ENCODE measurements around the gene HNRNPDL.
"Not testable (repeated sequence)": the region's sequence is repeated elsewhere in the genome, so short reads cannot be mapped to it uniquely, and the experiment has no call there.

Gene HNRNPDL

GRCh38 chr4:82431831-82432230, 1.6 kb upstream of the HNRNPDL start:
- DNase-seq: no peak

- peak; percentile 45 for DNase-seq
Observed at GRCh38 chr4:82430964-82431745, 893 bp upstream of the HNRNPDL start.

GRCh38 chr4:82429728-82430192, 502 bp downstream of the HNRNPDL start:
- DNase-seq: no peak

- DNase-seq: peak; percentile 94
Observed at GRCh38 chr4:82428969-82429727, 1.1 kb downstream of the HNRNPDL start.

- DNase-seq: no peak
Observed at GRCh38 chr4:82428526-82428968, 1.7 kb downstream of the HNRNPDL start.

GRCh38 chr4:82425478-82425877, 4.8 kb downstream of the HNRNPDL start:
- DNase-seq: no peak

- no peak for DNase-seq
Observed at GRCh38 chr4:82423245-82424054, 6.8 kb downstream of the HNRNPDL start.

GRCh38 chr4:82422616-82423015, 7.6 kb downstream of the HNRNPDL start:
- no peak for DNase-seq

- DNase-seq: no peak
Observed at GRCh38 chr4:82421796-82422560, 8.3 kb downstream of the HNRNPDL start.

GRCh38 chr4:82419451-82419850, 10.8 kb downstream of the HNRNPDL start:
- no peak for DNase-seq

GRCh38 chr4:82415922-82416365, 14.3 kb downstream of the HNRNPDL start:
- no peak for DNase-seq

GRCh38 chr4:82415061-82415460, 15.2 kb downstream of the HNRNPDL start:
- not testable (repeated sequence) for DNase-seq

GRCh38 chr4:82403725-82404124, 26.5 kb downstream of the HNRNPDL start:
- no peak for DNase-seq

GRCh38 chr4:82402196-82402775, 28.0 kb downstream of the HNRNPDL start:
- no peak for DNase-seq

- no peak for DNase-seq
Observed at GRCh38 chr4:82401600-82401999, 28.7 kb downstream of the HNRNPDL start.

- no peak for DNase-seq
Observed at GRCh38 chr4:82398263-82398662, 32.0 kb downstream of the HNRNPDL start.

- no peak for DNase-seq
Observed at GRCh38 chr4:82397527-82397926, 32.7 kb downstream of the HNRNPDL start.

- no peak for DNase-seq
Observed at GRCh38 chr4:82394896-82395295, 35.4 kb downstream of the HNRNPDL start.

- not testable (repeated sequence) for DNase-seq
Observed at GRCh38 chr4:82390061-82390460, 40.2 kb downstream of the HNRNPDL start.

GRCh38 chr4:82388405-82388804, 41.9 kb downstream of the HNRNPDL start:
- no peak for DNase-seq

GRCh38 chr4:82386312-82386711, 44.0 kb downstream of the HNRNPDL start:
- not testable (repeated sequence) for DNase-seq

- DNase-seq: no peak
Observed at GRCh38 chr4:82382751-82383150, 47.5 kb downstream of the HNRNPDL start.

Measured in stimulated activated CD4-positive, alpha-beta T cell treated with anti-CD3 and anti-CD28 coated beads, Interleukin-4, amount 100 ng/mL, for 1 hour (primary cell).